Fibroblast of lung (primary cell): ENCODE measurements around the gene PCDHA7.
"Not testable (repeated sequence)": the region's sequence is repeated elsewhere in the genome, so short reads cannot be mapped to it uniquely, and the experiment has no call there.

ENCODE experiments used
- EZH2 ChIP-seq: IDR thresholded peaks from 2 replicates; pipeline ENCODE4 v1.5.1; 2012; ENCODE audit warnings: low read length, control low read depth, mild to moderate bottlenecking; ENCODE audit errors: missing control alignments
- TF ChIP-seq, protein P1 (sequence below), 2 donors: IDR thresholded peaks in 1 of 2; conservative IDR thresholded peaks in 1 of 2; 1 replicate in 1 of 2; 2 replicates in 1 of 2; pipeline ENCODE4 v1.5.1; 2011 to 2012; ENCODE audit warnings: low read length in 2 of 2, control low read depth in 1 of 2, inconsistent platforms in 1 of 2, low read depth in 1 of 2, mild to moderate bottlenecking in 1 of 2

DNA sequence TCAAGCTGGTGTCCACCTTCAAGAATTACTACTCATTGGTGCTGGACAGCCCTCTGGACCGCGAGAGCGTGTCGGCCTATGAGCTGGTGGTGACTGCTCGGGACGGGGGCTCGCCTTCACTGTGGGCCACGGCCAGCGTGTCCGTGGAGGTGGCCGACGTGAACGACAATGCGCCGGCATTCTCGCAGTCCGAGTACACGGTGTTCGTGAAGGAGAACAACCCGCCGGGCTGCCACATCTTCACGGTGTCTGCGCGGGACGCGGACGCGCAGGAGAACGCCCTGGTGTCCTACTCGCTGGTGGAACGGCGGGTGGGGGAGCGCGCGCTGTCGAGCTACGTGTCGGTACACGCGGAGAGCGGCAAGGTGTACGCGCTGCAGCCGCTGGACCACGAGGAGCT is 31.7 kb upstream of the PCDHA7 start:
- TF ChIP-seq, protein P1, sequence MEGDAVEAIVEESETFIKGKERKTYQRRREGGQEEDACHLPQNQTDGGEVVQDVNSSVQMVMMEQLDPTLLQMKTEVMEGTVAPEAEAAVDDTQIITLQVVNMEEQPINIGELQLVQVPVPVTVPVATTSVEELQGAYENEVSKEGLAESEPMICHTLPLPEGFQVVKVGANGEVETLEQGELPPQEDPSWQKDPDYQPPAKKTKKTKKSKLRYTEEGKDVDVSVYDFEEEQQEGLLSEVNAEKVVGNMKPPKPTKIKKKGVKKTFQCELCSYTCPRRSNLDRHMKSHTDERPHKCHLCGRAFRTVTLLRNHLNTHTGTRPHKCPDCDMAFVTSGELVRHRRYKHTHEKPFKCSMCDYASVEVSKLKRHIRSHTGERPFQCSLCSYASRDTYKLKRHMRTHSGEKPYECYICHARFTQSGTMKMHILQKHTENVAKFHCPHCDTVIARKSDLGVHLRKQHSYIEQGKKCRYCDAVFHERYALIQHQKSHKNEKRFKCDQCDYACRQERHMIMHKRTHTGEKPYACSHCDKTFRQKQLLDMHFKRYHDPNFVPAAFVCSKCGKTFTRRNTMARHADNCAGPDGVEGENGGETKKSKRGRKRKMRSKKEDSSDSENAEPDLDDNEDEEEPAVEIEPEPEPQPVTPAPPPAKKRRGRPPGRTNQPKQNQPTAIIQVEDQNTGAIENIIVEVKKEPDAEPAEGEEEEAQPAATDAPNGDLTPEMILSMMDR (conservative IDR thresholded peaks at IDR 0.05 in 1 of 2, IDR thresholded peaks at IDR 0.05 in 1 of 2; ENCODE audit: low read depth in 1 of 2, low read length in 2 of 2), result not testable (repeated sequence)
- not testable (repeated sequence) for TF ChIP-seq EZH2
